Fibroblast of skin of back (primary cell): ENCODE results near the gene PRR33.

Experiments used
- DNase-seq: peaks from one replicate; pipeline ENCODE4 v3.0.0-alpha.2; 2013

PRR33 gene

DNA sequence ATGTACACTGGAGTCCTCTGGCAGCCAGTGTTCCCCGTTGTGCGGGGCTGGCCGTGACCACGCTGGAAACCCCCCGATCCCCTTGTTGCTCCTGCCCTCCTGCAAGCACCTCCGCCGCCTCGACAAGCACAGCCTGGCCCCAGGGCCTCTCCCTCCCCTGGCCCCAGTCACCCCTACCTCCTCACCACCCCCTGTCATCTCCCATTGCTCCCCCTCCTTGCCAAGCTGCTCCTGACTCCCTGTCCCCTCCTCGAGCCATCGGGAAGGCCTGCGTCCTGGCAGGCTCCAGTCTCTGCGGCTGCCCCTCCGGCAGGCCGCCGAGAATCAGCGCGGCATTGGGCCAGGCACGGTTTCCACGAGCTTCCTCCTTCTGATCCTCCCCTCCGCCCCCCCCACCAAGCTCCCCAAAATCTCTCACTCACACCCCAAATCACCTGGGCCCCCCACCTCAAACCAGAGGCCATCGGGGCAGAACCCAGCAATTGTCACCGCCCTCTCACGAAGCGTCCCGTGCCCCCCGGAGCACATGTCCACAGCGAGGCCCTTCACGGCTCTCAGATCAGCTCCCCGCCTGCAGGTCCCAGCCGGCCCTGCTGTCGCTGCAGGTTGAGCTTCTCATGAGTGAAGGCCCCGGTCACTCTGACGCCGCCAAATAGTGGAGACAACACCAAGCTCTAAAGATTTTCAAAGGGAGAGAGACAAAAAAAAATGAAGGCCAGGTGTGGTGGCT is 44.5 kb downstream of the PRR33 start:
- no peak for DNase-seq

DNA sequence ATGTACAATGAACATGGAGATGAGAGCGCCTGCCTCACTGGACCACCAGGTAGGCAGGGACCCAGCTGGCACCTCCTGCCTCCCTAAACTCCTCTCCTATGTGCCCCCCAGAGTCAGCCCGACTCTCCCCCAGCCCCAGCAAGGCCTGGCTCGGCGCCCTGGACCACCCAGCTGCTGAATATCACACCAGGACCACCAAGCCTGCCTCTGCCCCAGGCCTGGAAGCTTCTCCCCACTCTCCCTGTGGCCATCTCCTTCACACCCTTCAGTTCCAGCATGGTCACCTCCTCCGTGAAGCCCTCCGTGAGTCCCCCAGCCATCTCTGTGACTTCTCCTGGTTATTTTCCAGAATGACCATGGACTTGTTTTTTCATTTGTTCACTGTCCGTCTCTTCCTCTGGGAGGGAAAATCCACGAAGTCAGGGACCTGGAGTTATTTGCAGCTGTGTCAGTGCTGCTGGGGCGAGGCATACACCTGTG is 45.2 kb downstream of the PRR33 start:
- no peak for DNase-seq

DNA sequence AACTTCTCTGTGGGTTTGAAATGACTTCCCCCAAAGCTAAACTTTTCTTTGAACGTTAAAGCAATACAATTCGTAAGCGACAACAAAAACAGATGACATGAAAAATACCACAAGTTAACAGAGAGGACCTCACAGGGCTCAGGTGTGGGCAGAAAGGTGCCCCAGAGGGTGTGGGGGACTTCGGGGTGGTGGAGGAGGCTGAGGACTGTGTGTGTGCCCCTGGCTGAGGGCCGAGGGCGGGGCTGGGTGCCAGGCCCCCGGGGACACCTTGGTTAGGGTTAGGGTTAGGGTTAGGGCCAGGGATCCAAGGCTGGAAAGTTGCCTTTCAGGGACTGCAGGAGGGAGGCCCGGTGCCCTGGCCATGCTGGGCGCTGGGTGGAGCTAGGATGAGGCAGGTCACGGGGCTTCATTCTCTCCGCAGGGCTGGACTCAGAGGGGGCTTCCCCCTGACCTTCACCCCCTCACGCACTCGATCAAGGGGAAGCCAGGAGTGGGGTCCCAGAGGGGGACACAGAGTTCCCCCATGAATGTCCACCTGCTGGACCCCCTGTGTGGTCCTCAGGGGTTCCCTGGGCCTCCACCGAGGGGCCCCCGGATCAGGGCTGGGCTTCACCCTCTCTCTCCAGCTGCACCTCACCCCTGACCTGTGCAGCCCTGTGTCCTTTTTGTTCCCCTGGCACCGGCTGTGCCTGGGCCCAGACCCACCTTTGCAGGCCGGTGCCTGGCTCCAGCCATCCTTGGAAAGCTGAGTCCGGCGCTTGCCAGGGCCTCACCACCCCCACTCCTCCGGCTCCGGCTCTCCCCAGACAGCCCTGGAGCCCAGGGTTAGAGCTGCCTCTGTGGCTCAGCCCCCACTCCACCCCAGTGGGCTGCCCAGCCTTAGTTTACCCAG is 45.9 kb downstream of the PRR33 start:
- DNase-seq = no peak

DNA sequence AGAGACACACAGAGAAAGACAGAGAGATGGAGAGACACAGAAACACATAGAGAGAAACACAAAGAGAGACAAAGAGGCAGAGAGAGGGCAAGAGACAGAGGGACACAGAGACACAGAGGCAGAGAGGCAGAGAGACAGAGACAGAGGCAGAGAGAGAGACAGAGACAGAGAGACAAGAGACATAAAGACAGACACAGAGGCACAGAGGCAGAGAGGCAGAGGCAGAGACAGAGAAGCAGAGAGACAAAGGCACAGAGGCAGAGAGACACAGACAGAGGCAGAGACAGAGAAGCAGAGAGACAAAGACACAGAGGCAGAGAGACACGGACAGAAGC is 46.6 kb downstream of the PRR33 start:
- DNase-seq = no peak

DNA sequence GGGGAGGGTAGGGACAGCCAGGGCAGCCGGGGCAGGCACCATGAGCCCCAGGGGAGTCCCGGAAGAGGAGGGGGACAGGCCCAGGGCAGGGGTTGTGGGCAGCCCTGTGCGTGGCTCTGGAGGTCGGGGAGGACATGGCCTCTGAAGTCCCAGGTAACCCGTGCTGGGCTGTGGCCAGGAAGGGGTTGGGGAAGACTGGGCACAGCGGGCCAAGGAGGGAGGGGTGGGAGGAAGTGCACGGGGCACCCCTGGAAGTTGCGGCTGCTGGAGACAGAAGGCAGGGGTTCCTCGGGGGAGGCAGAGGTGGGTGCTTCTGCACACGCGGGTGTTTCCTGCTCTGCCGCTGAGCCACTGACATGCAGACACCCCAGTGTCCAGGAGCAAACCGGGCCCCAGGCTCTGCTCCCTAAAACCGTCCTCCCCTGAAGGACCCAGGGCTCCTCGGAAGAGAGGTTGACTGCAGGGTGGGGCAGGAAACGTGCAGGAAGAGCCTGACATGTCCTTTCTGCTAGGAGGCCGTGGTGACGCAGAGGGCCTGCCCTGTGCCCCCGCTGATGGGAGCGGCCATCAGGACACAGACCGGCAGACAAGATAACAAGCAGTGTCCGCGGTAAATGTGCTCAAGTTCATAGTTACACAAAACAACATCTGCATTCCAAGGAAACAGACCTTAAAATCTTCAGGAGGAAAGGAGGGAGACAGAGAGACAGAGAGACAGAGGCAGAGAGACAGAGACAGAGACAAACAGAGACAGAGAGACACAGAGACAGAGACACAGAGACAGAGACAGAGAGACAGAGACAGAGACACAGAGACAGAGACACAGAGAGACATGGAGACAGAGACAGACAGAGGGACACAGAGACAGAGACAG is 47.2 kb downstream of the PRR33 start:
- no peak for DNase-seq

DNA sequence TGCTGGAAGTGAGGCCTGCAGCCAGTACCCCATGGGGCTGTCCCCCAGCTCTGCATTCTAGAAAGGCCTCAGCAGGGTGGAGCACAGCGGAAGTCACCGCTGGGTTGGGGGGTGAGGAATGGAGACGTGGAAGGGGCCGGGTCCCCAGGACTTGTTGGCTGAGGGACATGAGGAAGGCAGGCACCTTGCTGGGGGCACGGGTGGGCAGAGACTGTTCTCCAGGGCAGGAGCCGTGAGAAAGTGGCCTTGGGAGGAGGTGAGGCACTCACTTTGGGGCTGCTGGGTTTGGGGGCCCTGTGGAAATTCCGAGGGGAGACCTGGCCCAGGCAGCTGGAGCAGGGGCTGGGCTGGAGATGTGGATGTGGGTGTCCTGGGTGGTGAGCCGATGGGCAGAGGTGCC is 47.9 kb downstream of the PRR33 start:
- no peak for DNase-seq

DNA sequence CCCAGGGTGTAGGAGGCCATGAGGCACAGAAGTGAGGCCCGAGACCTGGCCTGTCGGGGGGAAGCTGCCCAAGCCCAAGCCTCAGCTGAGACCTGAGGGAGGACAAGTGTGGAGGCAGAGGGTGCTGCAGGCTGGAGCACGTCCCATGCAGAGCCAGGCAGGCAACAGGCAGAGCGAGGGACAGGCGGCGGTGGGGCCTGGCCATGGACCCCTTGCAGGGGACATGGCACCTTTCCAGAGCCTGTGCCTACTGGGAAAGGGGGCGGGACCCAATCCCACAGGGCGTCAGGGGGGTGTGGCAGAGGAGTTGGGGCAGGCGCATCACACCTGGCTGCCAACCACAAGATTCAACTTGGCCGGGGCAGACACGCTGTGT is 48.6 kb downstream of the PRR33 start:
- DNase-seq = no peak

DNA sequence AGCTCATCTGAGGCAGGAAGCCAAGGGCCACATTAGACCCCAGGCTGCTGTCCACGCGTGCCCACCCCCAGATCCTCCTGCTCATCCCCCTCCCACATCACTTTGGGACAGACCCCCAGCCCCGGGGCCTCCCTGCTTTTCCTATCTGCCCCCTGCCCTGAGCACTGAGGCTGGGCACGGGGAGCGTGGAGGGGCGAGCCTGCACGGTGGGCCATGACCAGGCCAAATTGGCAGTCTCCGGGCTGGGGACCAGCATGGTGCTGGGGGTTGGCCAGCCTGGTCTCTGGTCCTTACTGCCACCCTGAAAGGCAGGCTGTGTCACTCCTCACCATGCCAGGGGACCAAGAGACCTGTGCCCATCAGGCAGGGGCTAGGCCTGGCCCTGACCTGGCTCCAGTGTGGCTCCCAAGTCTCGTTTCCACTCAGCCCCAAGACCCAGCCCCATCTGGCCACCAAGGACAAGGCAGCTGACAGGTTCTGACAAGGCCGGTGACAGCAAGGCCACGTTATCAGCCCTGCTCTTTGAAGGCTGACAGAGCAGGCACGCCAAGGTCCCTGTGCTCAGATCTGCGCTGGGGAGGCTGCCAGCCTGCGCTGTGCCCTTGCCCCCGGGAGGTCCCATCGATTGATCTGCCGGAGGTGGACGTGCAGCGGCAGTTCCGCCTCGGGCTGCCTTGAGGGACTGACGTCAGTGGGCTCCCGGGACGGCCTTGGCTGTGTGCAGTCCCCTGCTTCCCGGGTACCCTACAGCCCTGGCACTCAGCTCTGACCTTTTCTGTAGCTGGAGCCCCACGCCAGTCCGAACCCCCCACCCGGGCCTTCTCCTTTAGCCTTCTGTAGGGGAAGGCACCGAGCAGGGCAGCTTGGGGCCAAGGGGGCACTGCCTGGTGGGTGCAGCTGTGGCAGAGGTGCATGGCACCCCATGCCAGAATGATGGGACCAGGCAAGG is 49.3 kb downstream of the PRR33 start:
- no peak for DNase-seq

DNA sequence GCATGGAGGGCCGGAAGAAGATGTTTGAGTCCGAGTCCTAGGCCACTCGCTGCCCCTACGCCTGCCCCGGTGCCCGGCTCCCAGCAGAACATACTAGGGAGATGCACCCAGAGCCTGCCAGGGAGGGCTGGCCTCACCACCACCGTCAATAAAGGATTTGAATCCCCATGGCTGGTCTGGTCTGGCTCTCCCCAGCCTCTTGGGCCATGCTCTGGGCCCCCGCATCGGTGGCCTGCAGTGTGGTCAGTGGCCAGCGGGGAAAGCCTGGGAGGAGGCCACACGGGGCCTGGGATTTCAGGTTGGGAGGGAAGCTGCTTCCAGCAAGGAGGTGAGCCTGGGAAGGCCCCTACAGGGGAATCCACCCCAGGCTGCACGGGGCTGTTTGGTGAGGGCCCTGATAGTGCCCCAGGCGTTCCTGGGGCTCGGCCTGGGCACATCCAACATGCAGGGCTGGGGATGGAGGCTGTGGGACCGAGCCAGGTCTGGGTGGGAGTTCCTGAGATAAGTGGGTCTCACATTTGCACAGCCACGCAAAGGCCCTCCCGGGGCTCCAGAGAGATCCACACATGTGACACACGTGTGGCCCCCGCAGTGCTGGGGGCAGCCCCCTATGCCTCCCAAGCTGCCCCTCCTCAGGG is 50.1 kb downstream of the PRR33 start:
- DNase-seq = no peak

DNA sequence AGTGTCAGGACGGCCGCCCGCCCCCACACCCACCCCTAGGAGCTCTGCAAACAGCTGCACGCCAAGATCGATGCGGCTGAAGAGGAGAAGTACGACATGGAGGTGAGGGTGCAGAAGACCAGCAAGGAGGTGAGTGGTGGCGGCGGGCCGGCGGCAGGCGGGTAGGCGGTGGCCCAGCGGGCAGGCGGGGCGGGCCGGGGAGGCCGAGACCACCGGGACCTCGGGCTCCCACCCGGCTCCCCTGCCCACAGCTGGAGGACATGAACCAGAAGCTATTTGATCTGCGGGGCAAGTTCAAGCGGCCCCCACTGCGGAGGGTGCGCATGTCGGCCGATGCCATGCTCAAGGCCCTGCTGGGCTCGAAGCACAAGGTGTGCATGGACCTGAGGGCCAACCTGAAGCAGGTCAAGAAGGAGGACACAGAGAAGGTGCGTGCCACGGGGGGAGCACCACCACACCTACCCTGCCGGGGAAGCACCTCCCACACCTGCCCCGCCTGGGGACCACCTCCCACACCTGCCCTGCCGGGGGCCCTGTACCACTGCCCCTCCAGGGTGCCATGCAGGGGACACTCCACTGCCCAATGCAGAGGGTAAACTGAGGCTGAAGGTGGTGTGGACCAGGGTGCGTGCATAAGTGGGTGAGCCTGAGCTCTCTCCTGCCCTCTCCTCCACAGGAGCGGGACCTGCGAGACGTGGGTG is 50.8 kb downstream of the PRR33 start:
- DNase-seq = no peak

DNA sequence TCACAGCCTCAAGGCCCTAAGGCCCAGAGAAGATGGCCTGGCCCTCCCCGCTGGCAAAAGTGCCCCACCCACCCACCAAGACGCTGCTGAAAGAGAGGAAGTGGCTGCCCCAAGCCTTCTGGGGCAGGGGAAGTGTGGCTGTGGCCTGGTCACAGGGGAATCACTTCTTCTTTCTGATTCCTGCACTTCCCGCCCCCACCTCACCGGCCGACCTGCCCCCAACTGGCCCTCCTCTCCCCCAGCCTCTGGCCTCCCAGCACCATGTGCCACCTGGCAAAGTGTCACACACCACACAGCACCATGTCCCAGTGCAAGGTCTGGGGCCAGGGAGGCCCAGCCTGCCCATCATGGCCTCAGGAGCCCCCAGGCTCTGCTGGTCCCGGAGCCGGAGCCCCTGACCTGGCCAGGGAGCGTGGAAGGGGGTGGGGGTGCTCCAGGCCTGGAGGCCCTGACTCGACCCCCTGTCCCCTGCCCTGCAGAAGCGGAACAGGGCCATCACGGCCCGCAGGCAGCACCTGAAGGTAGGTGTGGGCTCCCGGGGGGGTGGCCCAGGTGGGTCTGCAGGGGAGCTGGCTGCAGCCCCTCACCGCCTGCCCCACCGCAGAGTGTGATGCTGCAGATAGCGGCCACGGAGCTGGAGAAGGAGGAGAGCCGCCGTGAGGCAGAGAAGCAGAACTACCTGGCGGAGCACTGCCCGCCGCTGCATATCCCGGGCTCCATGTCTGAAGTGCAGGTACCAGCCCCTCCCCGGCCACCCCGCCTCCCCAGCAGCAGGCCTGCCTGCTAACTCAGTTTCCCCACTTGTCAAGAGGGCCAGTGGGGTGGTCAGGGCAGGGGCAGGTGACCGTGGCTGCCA is 51.5 kb downstream of the PRR33 start:
- DNase-seq = no peak

DNA sequence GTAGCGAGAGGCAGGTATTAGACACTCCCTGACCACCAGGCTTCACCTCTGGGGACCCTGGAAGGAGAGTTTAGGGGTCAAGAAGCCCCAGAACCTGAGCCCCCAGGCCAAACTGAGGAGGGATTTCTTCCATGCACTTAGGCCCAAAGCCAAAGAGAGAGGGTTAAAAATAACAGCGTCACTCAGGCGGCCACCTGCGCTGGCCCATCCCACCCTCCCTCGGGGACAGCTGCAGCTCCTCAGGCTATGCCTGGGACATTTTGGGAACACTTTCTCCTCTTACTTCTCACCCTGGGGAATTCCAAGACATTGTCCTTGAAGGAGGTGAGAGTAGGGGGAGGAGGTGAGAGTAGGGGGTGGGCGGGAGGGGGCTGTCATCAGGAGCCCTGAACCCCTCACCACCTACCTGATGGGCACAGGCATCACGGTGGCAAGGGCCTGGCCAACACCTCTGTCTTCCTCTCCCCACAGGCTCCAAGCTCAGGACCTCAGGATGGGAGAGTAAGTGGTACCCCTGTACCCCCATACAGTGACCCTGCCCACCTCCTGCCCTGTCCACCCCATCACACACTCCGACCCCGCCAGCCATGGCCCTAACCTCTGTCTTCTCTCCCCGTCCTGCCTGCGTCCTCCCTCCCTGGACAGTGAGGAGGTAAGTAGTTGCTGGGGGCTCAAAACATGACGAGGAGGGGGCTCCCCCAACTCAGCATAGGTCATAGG is 52.3 kb downstream of the PRR33 start:
- DNase-seq = no peak

DNA sequence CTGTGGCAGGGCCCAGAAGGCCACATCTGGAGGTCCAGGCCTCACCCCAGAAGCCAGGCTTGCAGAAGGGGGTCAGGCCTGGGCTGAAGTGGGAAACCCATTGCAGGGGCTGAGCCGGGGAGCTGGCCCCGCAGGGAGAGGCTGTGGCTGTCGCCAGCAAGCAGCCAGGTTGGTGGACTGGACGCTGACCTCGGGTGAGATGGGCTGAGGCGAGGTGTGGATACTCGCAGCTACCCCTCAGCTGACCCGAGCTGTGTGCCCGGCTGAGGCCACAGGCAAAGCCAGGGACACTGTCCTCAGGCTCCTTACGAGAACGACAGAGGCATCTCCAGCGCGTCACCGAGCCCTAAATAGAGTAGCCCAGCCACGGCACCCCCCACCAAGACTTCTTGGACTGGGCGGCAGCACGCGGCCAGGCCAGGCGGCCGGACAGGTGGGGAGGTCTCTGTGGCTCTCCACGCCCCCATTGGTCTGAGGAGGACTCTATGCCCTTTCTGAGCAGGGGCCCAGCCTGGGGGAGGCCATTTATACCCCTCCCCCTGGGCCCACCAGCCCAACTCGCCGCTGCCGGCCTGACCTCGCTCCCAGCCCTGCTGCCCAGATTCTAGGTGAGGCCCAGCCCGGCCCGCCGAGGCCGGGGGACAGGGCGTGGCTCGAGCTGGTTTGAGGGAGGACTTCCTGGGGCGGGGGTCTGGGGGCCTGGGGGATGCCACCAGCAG is 53.1 kb downstream of the PRR33 start, which contains the start of gene TNNI2:
TSS of gene TNNI2 (plus strand) at position 556 of the 719 bp plus-strand sequence. CDS start 716 bp downstream, outside the sequence.
- no peak for DNase-seq
